COR-L47 (cell line): ENCODE results near the gene CDK8.
"Not testable (repeated sequence)": the region's sequence is repeated elsewhere in the genome, so short reads cannot be mapped to it uniquely, and the experiment has no call there.

ENCODE experiments used
- DNase-seq: peaks from one replicate; lab custom pipeline; 2025; lab: John Stamatoyannopoulos, UW

The CDK8 gene

DNA sequence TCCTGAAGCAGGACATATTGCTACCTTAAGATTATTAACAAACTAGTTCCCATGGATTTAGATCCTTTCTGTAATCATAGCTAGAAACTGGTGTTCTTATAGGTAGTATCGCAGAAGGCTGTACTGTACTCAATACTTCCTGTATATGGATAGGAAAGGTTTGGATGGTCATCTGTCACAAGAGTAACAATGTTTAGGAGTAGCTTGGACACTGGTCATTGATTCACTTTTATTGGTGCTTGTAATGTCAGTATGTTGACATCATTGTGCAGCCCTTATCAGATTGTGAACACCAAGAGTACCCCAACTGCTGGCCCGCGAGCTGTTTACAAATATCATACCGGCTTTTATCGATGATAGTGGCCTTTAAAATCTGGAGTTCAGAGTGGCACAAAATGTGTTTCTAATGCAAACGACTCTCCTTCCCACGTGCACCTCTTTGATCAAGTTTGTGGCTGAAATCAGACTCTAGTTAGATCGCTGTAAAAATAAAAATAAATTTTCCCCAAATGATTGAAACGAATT lies 605 bp upstream of the CDK8 start:
- DNase-seq: no peak

DNA sequence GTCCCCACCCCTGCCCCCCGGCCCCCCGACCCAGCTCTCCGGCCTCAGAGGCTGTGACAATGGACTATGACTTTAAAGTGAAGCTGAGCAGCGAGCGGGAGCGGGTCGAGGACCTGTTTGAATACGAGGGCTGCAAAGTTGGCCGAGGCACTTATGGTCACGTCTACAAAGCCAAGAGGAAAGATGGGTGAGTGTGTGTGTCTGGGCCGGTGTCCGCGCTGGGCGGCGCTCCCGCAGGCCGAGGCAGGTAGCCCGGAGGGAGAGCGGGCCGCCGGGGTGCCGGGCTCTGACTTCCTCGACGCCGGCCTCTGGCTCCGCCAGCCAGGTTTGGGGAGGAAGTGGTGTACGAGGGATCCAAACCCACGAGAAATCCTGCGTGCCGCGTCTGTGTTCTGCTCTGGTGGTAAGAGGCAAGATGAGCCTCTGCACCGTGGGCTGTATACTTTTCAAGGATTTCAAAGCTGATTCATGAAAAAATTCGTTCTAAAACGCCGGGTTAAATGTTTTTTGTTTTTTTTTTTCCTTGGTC lies 718 bp downstream of the CDK8 start:
- peak; percentile 37 for DNase-seq

DNA sequence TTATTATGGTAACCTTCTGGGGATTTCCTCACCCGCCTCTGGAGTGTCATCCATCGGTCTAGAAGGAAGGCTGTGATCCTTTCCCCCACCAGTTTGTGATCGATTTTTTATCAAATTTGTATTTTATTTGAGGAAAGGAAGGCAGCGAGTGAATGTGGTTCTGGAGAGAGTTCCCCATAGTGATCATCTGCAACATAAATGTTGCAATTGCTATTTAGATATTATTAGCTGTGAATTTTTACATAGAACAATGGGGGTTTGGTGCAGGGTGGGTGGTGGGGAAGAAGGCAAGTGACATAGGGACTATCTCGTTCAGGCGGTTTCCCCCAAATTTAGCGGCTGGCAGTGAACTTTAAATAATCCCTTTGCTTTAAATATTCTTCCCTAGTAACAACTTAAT lies 1.2 kb downstream of the CDK8 start:
- no peak for DNase-seq

DNA sequence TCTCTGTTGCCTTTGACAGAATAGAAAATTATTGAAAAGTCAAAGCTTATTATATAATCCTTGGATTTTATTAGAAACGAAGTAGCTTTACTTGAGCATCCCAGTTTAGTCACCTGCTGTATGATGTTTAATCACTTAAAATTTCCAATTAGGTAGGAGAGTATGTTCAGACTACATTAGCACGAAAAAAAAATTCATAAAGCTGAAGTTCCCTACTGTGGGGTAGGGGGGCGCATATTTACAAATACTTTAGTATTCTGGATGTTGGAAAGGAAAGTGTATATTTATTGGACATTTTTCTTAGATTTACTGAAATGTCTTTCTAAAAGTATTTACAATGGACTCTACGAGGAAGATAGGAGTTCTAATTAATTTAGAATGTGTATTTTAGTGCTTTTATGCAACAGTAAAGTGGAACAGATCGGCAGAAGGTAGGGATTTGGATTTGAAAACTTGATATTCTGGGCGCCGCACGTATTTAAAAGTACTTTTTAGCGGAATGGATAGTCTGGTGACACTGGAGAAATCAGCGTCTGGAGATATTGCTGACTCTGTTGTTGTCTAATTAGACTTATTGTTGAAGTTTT lies 1.9 kb downstream of the CDK8 start:
- DNase-seq: peak; percentile 10

DNA sequence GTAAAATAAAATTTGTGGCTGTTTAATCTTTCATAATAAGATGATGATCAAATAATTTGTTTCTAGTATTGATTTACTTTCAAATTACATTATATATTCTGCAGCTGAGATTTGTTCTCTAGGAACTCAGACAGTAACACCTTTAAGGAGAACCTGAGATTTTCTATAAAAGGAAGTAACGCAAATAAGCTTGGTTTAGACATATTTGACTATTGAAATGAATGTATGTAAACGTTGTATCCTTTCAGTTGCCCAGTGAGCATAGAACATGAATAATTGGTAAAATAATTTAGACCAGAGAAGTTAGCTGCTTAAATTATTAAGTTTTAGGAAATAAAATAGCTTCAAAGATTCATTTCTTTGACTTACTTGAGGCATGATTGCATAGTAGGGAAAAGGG lies 3.1 kb downstream of the CDK8 start:
- DNase-seq: no peak

DNA sequence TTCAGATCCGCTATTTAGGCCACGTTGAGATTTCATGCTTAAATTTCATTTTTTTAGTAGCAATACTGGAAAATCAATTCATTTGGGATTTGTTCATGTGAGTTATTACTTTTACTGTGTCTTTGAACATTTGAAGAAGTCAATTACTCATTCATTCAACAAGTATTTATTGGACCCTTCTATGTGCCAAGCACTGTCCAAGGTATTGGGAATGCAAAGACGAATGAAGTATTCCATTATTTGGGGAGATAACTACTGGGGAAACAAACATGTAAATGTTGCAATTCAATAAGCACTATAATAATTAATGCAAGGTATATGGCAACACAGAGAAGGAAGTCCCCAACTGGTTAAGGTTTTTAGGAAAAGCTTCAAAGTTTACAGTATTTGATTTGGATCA lies 5.7 kb downstream of the CDK8 start:
- DNase-seq: no peak

DNA sequence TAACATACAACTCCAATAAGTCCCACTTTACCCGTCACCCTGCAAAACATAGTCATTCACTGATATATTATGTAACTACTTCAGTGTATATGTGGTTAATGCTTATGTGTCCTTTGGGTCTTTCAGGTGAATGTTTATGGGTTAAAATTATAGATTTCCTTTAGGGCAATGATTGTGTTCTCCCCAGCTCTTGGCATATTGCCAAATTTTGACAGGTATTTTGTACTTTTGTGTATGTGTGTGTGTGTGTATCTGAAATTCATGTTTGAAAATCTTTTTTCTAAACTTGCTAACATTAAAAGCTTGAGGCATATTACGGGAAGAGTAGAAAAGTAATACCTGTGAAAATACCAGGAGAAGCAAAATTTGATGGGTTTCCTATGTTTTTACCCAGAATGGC lies 8.2 kb downstream of the CDK8 start:
- DNase-seq: no peak

DNA sequence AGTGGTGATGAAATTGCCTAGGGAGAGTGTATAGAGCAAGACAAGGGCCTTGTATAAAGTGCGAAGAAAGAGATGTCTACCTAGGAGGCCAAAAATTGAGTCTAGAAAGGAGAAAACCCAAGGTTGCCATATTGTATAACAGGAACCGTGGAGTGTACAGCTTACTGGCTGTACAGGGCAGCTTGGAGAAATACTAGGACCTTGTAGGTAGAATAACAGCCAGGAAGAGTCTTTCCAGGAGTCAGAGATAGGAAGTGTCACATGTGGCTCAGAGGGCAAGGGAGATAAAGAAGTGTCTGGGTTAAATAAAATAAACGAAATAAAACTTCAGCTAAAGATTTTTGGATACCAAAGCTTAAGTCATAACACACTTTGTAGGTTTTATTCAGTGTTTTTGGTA lies 12.4 kb downstream of the CDK8 start:
- no peak for DNase-seq

DNA sequence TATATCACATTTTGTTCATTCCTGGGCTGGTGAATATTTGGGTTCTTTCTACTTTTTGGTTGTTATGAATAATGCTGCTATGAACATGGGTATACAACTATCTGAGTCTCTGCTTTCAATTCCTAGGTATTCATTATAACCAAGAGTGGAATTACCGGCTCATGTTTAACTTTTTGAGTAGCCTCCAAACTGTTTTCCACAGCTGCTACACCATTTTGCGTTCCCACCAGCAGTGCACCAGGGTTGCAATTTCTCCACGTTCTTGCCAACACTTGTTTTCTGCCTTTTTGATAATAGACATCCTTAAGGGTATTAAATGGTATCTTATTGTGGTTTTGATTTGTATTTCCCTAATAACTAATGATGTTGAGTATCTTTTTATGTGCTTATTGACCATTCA lies 16.8 kb downstream of the CDK8 start:
- DNase-seq: no peak

DNA sequence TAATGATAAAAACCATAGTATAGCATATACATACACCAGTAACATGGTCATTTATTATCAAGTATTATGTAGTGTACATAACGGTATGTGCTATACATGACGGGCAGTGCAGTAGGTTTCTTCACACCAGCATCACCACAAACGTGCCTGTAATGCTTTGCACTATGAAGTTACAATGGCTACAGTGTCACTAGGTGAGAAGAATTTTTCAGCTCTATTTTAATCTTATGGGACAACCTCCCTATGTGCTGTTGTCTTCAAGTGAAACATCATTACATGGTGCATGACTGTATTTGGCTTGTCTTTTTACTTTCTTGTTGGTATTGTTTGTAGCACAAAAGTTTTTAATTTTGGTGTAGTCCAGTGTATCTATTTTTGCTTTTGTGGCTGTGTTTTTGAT lies 18.7 kb downstream of the CDK8 start:
- no peak for DNase-seq

DNA sequence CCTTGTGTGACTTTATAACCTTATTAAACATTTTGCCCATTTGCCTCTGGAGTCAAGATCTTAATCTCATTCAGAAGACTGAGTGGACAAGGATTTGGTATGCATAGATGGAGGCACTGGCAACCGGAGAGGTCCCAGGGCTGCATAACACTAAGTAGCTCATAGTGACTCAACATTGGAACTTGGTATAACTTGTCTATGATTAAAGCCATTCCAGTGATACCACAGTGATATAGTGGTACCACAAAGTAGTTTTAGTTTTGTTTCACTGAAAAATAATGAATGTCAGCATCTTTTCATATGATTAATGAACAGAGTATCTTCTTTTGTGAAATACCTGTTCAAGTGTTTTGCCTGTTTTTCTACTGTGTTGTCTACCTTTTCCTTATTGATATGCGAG lies 26.4 kb downstream of the CDK8 start:
- no peak for DNase-seq

DNA sequence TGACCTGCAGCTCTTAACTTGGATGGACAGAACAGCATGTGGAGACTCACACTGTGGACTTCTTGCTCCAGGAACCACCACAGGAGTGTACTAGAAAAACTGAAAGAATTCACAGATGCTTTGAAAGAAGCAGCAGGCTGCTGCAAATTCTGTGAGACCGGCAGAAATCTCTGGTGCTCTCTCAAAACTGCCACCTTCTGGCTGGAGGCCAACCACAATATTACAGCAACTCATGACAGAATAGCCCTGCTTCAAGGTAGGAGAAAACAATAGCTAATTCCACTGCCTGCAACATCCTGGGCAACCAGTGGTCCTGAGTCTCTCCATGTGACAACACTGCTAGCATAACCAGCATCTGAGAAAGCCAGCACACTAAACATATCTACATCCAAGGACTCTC lies 26.9 kb downstream of the CDK8 start:
- DNase-seq: no peak

DNA sequence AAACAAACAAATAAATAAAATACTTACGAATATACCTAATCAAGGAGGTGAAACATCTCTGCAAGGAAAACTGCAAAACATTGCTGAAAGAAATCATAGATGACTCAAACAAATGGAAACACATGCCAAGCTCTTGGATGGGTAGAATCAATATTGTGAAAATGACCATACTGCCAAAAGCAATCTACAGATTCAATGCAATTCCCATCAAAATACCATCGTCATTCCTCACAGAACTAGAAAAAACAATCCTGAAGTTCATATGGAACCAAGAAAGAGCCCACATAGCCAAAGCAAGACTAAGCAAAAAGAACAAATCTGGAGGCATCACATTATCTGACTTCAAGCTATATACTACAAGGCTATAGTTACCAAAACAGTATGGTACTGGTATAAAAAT lies 32.0 kb downstream of the CDK8 start:
- not testable (repeated sequence) for DNase-seq

DNA sequence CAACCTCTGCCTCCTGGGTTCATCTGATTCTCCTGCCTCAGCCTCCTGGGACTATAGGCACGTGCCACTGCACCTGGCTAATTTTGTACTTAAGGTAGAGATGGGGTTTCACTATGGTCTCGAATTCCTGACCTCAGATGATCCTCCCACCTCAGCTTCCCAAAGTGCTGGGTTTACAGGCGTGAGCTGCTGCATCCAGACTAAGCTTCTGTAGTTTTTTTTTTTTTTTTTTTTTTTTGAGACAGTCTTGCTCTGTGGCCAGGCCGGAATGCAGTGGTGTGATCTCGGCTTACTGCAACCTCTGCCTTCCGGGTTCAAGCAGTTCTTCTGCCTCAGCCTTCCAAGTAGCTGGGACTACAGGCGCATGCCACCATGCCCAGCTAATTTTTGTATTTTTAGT lies 34.9 kb downstream of the CDK8 start:
- DNase-seq: not testable (repeated sequence)

DNA sequence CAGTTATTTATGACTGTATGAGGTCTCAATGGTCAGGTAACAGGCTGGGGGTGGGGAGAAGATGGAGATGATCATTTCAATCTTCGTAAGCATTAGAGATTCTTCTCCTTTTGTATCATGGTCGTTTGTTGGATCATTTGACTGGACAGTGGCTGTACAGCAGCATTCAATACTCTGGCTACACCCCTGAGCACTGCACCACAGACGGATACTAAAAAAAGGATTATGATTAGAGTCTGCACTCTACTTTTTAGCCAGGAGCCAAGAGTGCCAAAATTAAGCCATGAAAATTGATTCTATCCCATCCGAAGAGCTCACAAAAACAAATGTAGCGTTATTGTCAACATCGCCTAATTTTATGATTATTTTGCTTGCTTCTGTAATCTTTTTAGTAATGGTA lies 41.9 kb downstream of the CDK8 start:
- no peak for DNase-seq

DNA sequence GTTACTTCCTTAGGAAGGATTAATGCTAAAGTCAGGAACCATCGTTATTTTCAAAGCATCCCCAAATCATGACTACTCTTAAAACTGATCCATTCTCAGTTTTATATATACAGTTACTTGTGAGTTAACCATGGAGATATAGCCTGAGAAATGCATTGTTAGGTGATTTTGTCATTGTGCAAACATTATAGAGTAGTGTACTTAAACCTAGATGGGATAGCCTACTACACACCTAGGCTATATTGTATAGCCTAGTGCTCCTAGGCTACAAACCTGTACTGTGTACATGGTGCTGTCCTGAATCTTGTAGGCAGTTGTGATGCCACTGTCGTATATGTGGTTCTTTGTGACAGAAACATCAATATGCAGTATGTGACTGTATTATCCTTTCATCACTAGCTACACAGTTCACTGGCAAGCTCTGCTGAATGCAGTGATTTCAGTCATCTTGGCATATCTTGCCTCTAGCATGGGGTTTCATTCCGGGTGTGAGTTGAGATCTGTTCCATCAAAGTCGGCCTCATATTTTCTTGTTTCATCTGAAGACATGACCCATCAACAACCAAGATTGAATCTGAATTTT lies 45.3 kb downstream of the CDK8 start:
- no peak for DNase-seq

DNA sequence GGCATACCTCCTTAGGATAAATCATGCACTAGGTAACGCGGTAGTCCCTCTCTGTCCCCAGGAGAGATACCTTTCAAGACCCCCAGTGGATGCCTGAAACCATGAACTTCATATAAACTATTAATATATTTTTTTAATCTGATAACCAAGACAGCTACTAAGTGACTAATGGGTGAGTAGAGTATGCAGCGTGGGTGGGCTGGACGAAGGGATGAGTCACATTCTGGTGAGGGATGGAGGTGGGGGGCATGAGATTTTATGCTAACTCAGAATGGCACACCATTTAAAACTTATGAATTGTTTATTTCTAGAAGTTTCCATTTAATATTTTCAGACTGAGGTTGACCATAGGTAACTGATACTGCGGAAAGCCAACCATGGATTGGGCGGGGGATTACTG lies 46.2 kb downstream of the CDK8 start:
- no peak for DNase-seq

DNA sequence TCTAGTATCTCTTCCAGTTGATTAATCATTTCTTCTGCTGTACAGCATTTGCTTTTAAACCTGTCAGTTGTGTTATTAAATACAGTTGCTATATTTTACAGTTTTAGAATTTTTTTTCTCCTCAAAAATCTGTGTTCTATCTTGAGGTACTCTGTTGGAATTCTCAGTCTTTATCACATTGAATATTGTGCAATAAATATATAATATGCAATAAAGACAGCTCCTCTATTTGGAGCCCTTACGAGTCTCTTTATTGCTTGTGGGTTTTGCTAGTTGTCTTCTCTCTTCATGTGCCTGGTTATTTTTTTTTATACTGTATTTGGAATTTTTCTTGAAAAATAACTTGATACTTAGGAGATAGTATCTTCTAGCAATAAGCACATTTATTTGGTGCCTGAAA lies 51.7 kb downstream of the CDK8 start:
- no peak for DNase-seq

DNA sequence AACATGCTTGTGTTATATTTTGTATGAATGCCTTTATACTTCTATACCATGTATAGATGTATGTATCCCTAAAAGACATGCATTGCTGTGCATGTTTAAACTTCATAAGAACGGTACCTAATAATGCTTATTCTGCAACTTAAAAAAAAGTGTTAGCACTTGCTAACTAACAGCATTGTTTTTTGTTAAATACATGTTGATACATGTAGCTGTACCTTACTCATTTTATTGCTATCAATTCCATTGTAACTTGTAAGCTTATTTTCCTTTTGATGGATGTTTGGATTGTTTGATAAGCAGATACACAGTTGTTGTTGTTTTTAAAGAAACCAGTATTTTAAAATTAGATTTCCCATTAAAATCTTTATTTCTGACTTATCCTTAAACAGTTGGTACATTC lies 53.8 kb downstream of the CDK8 start:
- no peak for DNase-seq

DNA sequence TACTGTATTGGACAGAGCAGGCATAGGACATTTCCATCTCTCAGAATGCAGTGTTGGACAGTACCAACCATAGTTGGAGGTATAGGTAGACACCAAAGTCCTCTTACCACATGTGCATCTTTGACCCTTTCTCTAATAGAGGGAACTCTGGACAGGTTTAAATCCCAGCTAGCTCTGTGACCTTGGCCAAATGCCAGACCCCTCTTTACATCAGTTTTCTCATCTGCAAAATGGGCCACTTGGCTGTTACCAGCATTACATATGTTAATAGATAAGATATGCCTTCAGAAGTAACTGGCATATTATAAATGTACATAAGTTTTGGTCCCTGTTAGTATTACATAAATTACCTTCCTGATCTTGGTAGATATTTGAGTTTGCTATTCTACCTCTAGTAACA lies 54.3 kb downstream of the CDK8 start:
- DNase-seq: no peak

DNA sequence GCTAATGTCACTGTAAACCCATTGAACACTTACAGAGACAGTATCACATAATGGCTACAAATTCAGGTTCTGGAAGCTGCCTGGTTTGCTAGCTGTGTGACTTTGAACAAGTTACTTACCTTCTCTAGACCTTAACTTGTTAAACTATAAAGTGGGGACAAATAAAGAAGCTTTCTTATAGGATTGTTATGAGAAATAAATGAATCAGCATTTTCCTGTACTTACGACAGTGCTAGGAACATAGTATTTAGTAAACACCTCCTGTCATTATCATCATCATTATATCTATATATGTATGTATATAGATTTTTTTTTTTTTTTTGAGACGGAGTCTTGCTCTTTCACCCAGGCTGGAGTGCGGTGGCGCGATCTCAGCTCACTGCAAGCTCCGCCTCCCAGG lies 54.9 kb downstream of the CDK8 start:
- DNase-seq: no peak

DNA sequence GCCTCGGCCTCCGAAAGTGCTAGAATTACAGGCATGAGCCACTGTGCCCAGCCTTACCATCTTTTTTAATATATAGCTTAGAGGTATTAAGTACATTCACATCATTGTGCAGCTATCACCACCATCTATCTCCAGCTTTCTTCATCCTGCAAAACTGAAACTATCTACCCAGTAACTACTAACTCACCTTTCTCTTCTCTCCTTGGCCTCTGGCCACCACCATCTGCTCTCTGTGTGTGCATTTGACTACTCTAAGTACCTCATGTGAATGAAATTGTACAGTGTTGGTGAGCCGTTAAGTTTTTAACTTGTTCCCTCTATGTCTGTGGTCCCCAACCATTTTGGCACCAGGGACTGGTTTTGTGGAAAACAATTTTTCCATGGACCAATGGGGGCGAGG lies 56.1 kb downstream of the CDK8 start:
- DNase-seq: no peak

DNA sequence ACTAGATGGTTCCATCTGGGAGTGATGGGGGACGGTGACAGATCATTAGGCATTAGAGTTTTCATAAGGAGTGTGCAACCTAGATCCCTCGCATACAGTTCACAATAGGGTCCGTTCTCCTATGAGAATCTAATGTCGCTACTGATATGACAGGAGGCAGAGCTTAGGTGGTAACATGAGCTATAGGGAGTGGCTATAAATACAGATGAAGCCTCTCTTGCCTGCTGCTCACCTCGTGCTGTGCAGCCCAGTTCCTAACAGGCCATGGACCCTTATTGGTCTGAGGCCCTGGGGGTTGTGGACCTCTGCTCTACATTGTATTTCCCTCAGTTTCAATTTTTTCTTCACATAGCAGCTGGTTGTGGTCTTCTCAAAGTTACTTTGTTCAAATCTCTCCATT lies 56.5 kb downstream of the CDK8 start:
- no peak for DNase-seq

DNA sequence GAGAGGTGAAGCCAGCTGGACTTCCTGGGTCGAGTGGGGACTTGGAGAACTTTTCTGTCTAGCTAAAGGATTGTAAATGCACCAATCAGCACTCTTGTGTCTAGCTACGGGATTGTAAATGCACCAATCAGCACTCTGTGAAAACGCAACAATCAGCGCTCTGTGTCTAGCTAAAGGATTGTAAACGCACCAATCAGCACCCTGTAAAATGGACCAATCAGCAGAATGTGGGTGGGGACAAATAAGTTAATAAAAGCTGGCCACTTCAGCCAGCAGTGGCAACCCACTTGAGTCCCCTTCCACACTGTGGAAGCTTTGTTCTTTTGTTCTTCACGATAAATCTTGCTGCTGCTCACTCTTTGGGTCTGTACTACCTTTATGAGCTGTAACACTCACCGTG lies 58.1 kb downstream of the CDK8 start:
- not testable (repeated sequence) for DNase-seq
